HG02610 (cell line): ENCODE results near the gene PDE7B.
"Not testable (repeated sequence)": the region's sequence is repeated elsewhere in the genome, so short reads cannot be mapped to it uniquely, and the experiment has no call there.

ENCODE experiments used
- ATAC-seq: cut with Tn5 transposase; IDR thresholded peaks from one replicate; pipeline ENCODE4 v1.9.1; 2021; ENCODE audit warnings: mild to moderate bottlenecking, moderate library complexity; ENCODE audit not compliant: unreplicated experiment

PDE7B gene

GRCh38 chr6:136216503-136217401 is 365.3 kb downstream of the PDE7B start:
- ATAC-seq, result no peak

DNA sequence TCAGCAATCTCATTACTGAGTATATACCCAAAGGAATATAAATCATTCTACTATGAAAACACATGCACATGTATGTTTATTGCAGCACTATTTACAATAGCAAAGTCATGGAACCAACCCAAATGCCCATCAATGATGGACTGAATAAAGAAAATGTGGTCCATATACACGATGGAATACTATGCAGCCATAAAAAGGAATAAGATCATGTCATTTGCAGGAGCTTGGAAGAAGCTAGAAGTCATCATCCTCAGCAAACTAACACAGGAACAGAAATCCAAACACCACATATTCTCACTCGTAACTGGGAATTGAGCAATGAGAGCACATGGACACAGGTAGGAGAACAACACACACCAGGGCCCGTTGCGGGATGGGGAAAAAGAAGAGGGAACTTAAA is 373.5 kb downstream of the PDE7B start:
- ATAC-seq, result not testable (repeated sequence)

DNA sequence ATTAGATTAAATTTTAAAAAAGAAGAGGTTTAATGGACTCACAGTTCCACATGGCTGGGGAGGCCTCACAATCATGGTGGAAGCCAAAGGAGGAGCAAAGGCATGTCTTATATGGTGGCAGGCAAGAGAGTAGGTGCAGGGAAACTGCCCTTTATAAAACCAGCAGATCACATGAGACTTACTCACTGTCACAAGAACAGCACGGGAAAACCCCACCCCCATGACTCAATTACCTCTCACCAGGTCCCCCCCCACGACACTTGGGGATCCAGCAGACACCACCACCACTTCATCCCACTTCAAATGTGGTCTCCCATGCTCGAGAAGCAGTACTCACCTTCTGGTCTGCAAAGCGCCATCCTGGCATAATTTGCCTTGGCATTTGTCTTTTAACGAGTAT is 374.0 kb downstream of the PDE7B start:
- no peak for ATAC-seq

- peak; percentile 76 for ATAC-seq
Measured at GRCh38 chr6:136226027-136226673, 374.6 kb downstream of the PDE7B start.

GRCh38 chr6:136226674-136227377 is 375.3 kb downstream of the PDE7B start:
- no peak for ATAC-seq

GRCh38 chr6:136228814-136229213 is 377.3 kb downstream of the PDE7B start:
- no peak for ATAC-seq

DNA sequence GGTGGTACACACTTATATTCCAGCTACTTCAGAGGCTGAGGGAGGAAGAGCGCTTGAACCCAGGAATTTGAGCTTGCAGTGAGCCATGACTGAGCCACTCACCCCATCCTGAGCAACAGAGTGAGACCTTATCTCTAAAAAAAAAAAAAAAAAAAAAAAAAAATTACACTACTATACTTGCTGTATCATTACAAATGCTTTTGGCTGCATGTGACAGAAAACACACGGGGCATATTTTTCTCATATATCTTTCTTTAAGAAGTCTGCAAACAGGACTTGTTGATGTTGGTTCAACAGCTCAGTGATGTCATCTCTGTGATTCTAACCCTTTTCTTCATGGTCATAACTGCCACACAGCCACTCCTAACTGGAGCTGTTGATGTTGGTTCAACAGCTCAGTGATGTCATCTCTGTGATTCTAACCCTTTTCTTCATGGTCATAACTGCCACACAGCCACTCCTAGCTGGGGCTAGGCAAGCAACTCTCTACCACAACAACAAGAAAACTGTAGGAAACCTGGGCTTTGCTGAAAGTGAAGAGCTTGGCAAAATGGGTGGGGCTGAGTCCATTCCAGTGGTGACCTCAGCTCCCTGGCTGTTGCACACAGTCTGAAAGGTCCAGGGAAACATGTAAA is 378.8 kb downstream of the PDE7B start:
- ATAC-seq, result no peak

- ATAC-seq, result no peak
Measured at GRCh38 chr6:136232701-136233100, 381.2 kb downstream of the PDE7B start.

GRCh38 chr6:136235233-136235564 is 383.7 kb downstream of the PDE7B start:
- no peak for ATAC-seq

DNA sequence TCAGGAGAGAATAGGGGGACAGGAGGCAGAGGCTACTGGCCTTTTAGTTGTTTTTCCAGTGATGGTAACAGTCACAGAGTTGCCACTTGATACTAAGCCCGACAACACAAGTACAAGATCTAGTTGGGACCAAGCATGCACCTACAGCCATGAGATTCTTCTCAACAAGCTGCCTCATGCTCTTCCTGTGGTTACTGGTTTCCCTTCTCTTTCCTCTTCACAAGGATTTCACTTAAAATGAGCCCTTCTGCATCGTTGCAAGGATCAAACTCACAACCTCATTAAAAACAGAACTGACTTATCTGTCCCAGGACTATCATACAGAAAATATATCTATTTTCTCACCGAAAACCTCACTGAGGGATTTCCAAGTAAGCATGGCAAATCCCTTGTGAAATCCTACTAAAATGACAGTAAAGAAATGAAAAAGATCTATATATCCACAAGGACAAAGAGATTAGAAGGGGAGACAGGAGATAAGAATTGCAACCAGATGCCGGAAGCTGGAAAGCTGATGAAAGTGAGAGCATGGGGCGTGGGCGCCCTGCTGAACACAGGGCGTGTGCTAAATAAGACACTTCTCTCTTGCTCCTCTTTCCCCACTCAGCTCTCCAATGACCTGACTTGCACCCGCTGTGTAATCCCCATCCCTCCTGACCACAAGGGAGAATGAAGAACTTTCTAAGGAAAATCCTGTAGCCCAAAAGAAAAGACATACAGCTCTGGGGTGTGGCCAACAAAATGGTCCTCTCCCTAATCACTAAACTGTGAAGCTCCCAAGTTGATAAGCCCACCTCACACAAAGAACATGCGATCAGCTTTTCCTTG is 385.2 kb downstream of the PDE7B start:
- no peak for ATAC-seq

GRCh38 chr6:136244061-136244616 is 392.6 kb downstream of the PDE7B start:
- ATAC-seq, result no peak
